ENCODE data around the gene ITSN2.

ITSN2 gene

DNA sequence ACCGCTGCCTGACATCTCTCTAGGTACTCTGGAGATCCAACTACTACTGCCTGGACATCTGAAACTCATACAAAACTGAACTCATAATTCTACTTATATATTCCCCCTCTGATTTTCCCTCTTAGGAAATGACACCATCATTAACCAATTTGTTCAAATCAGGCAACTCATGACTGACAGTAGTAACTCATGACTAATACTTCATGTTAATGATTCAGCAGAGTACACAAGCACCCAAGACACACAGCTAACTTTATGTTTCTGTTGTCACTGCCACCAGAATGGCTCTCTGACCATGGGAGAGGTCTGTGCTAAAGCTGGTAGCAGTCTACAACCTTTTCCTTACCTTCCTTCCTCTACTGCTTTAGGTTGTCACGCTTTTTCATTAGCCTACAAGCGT is 91.1 kb downstream of the ITSN2 start (continued):
- TF ChIP-seq, protein P1, sequence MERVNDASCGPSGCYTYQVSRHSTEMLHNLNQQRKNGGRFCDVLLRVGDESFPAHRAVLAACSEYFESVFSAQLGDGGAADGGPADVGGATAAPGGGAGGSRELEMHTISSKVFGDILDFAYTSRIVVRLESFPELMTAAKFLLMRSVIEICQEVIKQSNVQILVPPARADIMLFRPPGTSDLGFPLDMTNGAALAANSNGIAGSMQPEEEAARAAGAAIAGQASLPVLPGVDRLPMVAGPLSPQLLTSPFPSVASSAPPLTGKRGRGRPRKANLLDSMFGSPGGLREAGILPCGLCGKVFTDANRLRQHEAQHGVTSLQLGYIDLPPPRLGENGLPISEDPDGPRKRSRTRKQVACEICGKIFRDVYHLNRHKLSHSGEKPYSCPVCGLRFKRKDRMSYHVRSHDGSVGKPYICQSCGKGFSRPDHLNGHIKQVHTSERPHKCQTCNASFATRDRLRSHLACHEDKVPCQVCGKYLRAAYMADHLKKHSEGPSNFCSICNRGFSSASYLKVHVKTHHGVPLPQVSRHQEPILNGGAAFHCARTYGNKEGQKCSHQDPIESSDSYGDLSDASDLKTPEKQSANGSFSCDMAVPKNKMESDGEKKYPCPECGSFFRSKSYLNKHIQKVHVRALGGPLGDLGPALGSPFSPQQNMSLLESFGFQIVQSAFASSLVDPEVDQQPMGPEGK (CRISPR knock-in tag; IDR thresholded peaks at IDR 0.05; ENCODE audit: borderline replicate concordance), result no peak
- TF ChIP-seq ISL1 (CRISPR knock-in tag; IDR thresholded peaks at IDR 0.05), result no peak
- no peak for TF ChIP-seq TCF4 (CRISPR knock-in tag; IDR thresholded peaks at IDR 0.05; ENCODE audit: borderline replicate concordance)
- no peak for TF ChIP-seq ARNTL (CRISPR knock-in tag; IDR thresholded peaks at IDR 0.05; ENCODE audit: borderline replicate concordance, low read depth)

DNA sequence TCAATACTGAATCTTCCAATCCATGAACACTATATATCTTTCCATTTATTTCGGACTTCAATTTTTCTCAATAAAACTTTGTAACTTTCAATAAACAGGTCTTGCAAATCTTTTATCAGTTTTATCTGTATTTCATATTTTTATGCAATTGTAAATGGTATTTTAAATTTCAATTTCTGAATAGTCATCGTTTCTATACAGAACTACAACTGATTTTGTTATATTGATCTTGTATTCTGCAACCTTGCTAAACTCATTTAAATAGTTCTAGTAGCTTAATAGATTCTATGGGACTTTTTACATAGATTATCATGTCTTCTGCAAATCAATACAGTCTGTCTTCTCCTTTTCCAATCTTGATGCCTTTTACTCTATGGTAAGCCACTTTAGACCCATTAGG is 95.1 kb downstream of the ITSN2 start:
- ATAC-seq, result no peak
- TF ChIP-seq BACH2 (CRISPR knock-in tag; IDR thresholded peaks at IDR 0.05; ENCODE audit: borderline replicate concordance) (no peak), ARNTL (CRISPR knock-in tag; IDR thresholded peaks at IDR 0.05; ENCODE audit: borderline replicate concordance, low read depth) (no peak), ZNF70 (CRISPR knock-in tag; IDR thresholded peaks at IDR 0.05) (no peak), ISL1 (CRISPR knock-in tag; IDR thresholded peaks at IDR 0.05) (no peak)
- TF ChIP-seq, protein P2, sequence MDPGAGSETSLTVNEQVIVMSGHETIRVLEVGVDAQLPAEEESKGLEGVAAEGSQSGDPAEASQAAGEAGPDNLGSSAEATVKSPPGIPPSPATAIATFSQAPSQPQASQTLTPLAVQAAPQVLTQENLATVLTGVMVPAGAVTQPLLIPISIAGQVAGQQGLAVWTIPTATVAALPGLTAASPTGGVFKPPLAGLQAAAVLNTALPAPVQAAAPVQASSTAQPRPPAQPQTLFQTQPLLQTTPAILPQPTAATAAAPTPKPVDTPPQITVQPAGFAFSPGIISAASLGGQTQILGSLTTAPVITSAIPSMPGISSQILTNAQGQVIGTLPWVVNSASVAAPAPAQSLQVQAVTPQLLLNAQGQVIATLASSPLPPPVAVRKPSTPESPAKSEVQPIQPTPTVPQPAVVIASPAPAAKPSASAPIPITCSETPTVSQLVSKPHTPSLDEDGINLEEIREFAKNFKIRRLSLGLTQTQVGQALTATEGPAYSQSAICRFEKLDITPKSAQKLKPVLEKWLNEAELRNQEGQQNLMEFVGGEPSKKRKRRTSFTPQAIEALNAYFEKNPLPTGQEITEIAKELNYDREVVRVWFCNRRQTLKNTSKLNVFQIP (CRISPR knock-in tag; IDR thresholded peaks at IDR 0.05; ENCODE audit: borderline replicate concordance, low read depth), result no peak
- TF ChIP-seq, protein P3, sequence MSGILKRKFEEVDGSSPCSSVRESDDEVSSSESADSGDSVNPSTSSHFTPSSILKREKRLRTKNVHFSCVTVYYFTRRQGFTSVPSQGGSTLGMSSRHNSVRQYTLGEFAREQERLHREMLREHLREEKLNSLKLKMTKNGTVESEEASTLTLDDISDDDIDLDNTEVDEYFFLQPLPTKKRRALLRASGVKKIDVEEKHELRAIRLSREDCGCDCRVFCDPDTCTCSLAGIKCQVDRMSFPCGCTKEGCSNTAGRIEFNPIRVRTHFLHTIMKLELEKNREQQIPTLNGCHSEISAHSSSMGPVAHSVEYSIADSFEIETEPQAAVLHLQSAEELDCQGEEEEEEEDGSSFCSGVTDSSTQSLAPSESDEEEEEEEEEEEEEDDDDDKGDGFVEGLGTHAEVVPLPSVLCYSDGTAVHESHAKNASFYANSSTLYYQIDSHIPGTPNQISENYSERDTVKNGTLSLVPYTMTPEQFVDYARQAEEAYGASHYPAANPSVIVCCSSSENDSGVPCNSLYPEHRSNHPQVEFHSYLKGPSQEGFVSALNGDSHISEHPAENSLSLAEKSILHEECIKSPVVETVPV (CRISPR knock-in tag; IDR thresholded peaks at IDR 0.05), result no peak

DNA sequence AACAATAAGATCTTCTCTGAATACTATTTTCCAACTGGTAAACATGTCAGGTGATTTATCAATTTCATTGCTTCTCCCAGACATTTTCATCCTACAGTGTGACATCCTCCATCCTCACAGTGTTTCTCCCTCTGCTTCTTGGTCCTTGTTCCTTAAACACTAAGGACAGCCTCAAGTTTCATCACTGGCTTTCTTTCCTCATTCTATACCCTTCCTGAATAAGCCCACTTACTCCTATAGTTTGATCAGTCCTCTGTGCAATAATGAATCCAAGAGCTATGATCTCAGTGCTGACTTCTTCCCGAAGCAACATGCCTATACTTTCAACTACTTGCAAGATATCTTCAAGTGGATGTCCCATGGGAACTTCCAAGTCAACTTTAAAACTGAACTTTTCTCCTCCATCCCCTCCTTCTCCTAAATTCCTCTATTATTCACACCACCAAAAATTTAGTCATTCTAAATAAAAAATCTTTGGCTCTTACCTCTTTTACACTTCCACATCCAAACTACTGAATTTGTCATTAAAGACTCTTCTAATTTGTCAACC is 97.8 kb downstream of the ITSN2 start:
- TF ChIP-seq ISL1 (CRISPR knock-in tag; IDR thresholded peaks at IDR 0.05) (no peak), ZNF565 (CRISPR knock-in tag; conservative IDR thresholded peaks at IDR 0.05; ENCODE audit: low read depth) (no peak), ZC3H10 (CRISPR knock-in tag; IDR thresholded peaks at IDR 0.05) (no peak), ZNF70 (CRISPR knock-in tag; IDR thresholded peaks at IDR 0.05) (no peak), OSR1 (CRISPR knock-in tag; IDR thresholded peaks at IDR 0.05) (no peak), BACH2 (CRISPR knock-in tag; IDR thresholded peaks at IDR 0.05; ENCODE audit: borderline replicate concordance) (no peak), ZNF8 (CRISPR knock-in tag; IDR thresholded peaks at IDR 0.05) (no peak), RARB (CRISPR knock-in tag; IDR thresholded peaks at IDR 0.05) (no peak), SNAI2 (CRISPR knock-in tag; IDR thresholded peaks at IDR 0.05) (no peak), CSDC2 (CRISPR knock-in tag; IDR thresholded peaks at IDR 0.05) (no peak), ZFP30 (CRISPR knock-in tag; IDR thresholded peaks at IDR 0.05) (no peak), TCF4 (CRISPR knock-in tag; IDR thresholded peaks at IDR 0.05; ENCODE audit: borderline replicate concordance) (no peak), PPARA (CRISPR knock-in tag; IDR thresholded peaks at IDR 0.05; ENCODE audit: borderline replicate concordance) (no peak), ARNTL (CRISPR knock-in tag; IDR thresholded peaks at IDR 0.05; ENCODE audit: borderline replicate concordance, low read depth) (no peak), TOX (CRISPR knock-in tag; IDR thresholded peaks at IDR 0.05; ENCODE audit: borderline replicate concordance) (no peak)
- TF ChIP-seq, protein P1 (CRISPR knock-in tag; IDR thresholded peaks at IDR 0.05; ENCODE audit: borderline replicate concordance), result no peak
- TF ChIP-seq, protein P4, sequence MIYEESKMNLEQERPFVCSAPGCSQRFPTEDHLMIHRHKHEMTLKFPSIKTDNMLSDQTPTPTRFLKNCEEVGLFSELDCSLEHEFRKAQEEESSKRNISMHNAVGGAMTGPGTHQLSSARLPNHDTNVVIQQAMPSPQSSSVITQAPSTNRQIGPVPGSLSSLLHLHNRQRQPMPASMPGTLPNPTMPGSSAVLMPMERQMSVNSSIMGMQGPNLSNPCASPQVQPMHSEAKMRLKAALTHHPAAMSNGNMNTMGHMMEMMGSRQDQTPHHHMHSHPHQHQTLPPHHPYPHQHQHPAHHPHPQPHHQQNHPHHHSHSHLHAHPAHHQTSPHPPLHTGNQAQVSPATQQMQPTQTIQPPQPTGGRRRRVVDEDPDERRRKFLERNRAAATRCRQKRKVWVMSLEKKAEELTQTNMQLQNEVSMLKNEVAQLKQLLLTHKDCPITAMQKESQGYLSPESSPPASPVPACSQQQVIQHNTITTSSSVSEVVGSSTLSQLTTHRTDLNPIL (CRISPR knock-in tag; IDR thresholded peaks at IDR 0.05; ENCODE audit: low read depth), result no peak
- TF ChIP-seq, protein P3 (CRISPR knock-in tag; IDR thresholded peaks at IDR 0.05), result no peak
- no peak for ATAC-seq
